RPMI8226 (cell line): ENCODE measurements around the gene UPF1.
A peak's percentile ranks its signal among the peaks of the same experiment; 100 is the strongest.

Source experiments
- DNase-seq: peaks from one replicate; pipeline ENCODE4 v3.0.0-alpha.2; 2015

Gene UPF1

GRCh38 chr19:18858906-18859646, 27.3 kb downstream of the UPF1 start:
- no peak for DNase-seq

DNA sequence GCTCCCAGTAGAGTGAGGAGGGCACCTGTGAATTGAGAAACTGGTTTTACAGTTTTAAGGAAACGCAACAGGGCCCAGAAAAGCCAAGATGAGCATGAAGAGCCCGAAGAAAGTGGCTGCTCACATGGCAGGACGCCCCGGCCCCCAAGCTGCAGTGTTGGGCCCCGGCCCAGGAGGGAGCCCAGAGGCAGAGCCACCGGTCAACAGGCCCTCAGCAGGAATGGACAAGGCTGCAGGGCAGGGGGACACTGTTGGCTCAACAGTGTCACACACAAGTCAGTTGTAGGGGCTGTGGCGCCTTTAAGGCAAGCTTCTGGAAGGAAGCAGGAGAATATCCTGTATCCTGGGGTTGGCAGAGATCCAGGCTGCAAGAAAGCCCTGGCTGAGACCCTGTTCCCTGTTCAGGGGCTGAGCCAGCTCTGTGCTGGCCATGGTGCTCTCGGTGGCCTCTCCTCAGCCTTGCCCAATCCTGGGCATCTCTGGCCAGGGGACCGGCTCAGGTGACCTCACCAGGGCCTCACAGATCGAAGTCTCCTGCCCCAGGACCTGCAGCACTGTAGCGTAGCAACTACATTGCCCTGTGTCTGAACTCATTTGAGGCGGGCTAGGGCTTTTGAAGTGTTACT, 28.0 kb downstream of the UPF1 start:
- no peak for DNase-seq

GRCh38 chr19:18860302-18860700, 28.5 kb downstream of the UPF1 start:
- no peak for DNase-seq

DNA sequence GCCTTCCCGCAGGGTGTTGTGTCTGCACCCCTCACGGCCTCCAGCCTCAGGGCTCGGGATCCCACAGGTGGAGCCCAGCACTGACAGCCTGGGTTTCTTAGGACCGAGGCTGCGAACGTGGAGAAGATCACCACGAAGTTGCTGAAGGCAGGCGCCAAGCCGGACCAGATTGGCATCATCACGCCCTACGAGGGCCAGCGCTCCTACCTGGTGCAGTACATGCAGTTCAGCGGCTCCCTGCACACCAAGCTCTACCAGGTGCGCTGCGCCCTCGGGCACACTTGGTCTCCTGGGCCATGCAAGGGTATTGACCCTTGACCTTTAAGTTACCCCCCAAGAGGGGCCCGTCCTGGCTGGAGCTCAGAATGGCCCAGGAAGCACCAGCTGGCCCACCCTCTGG, 29.0 kb downstream of the UPF1 start:
- no peak for DNase-seq

- peak; percentile 88 for DNase-seq
These were observed 29.5 kb downstream of the UPF1 start for GRCh38 chr19:18861235-18861634.

DNA sequence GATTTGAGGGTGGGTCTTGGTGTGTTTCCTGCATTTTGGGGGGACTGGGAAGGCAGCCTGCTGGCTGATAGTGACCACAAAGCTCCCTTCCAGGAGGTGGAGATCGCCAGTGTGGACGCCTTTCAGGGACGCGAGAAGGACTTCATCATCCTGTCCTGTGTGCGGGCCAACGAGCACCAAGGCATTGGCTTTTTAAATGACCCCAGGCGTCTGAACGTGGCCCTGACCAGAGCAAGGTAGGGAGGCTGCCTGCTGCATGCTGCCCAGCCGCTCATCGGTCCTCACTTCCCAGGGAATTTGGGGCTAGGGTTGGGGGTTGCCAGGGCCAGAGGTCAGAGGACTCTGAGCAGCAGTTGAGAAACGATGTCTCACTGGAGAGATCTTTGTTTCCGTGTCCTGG, 30.2 kb downstream of the UPF1 start:
- DNase-seq, result no peak

DNA sequence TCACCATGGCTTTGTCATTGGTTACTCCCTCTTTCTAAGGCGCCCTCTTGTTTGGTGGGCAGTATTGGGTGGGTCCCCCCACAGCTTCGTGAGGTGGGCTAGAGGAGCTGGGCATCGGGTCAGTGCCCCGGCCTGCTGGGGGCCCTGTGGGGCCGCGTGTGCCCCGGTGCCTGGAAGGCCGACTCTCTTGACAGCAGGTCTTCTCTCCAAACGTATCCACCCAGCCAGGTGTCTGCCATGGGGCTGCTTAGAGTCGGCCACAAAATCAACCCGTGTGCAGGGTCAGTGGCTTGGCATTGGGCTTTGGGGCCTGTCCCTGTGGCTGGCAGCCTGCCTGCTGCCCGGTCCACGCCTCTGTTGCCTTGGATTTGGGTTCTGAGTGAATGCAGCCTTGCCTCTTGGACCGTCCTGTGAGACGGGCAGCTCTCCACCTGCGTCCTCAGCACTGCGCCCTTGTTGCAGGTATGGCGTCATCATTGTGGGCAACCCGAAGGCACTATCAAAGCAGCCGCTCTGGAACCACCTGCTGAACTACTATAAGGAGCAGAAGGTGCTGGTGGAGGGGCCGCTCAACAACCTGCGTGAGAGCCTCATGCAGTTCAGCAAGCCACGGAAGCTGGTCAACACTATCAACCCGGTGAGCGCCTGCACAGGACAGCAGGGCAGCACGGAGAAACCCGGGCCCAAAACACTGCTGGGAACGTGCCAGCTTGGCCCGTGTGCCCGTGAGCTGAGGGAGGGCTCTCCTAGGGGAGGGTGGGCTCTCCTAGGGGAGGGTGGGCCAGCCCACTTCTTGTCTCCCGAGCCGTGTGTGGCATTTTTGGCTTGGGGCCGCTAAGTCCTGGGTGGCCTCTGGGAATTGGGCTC, 31.4 kb downstream of the UPF1 start:
- DNase-seq, result no peak

GRCh38 chr19:18863843-18864362, 32.1 kb downstream of the UPF1 start:
- DNase-seq, result no peak

DNA sequence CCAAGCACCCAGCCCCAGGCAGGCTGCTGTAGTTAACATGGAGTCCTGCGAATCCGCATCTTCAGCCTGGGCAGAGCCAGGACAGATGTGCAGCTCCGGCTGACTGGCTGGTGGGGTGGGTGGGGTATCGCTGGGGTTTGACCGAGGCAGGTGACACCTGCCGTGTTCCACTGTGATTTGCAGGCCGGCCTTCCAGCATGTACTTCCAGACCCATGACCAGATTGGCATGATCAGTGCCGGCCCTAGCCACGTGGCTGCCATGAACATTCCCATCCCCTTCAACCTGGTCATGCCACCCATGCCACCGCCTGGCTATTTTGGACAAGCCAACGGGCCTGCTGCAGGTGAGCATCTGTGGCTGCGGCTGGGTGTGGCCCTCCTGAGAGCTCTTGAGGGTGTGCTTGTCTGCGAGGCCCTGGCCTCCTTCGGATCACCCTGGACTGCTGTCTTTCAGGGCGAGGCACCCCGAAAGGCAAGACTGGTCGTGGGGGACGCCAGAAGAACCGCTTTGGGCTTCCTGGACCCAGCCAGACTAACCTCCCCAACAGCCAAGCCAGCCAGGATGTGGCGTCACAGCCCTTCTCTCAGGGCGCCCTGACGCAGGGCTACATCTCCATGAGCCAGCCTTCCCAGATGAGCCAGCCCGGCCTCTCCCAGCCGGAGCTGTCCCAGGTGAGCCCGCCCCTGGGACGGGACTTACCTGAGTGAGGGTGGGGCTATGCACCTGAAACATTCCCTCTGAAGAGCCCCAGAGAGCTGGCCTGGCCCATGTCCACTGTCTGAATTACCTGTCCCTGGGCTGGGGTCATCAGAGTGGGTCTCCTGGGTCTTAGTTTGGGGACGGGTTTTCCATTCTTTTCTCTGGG, 33.6 kb downstream of the UPF1 start:
- DNase-seq, result no peak

DNA sequence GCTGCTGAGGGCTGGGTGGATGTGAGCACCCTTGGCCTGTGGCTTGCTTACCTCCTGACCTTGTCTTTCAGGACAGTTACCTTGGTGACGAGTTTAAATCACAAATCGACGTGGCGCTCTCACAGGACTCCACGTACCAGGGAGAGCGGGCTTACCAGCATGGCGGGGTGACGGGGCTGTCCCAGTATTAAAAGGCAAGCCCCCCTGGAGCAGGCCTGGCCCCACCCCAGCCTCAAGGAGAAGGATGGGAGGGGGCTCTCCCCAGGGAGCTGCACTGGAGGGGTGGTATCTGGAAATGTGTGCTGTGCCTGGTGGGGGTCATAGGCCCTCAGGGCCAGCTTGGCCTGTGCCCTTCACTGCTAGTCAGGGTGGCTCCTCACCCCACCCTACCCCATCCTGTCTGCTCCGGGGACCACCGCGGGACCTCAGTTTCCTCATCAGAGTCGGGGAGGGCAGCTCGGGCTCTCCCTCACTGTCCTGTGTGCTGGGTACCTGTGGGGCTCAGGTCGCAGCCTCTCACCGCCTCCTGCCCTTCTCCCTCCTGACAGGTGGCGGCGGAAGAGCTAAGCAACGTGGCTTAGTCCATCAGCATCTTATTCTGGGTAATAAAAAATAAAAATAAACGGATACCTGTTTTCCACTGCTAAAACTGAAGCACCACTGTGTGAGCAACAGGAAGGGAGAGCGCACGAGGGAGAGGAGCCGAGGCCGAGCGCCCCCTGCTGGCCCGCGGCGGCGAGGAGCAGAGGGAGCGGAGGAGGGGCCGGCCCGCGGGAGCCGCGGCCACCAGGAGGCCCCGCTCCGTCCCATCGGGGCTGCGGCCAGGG, 34.4 kb downstream of the UPF1 start:
- no peak for DNase-seq

- no peak for DNase-seq
These were observed 35.0 kb downstream of the UPF1 start for GRCh38 chr19:18866800-18867123.

DNA sequence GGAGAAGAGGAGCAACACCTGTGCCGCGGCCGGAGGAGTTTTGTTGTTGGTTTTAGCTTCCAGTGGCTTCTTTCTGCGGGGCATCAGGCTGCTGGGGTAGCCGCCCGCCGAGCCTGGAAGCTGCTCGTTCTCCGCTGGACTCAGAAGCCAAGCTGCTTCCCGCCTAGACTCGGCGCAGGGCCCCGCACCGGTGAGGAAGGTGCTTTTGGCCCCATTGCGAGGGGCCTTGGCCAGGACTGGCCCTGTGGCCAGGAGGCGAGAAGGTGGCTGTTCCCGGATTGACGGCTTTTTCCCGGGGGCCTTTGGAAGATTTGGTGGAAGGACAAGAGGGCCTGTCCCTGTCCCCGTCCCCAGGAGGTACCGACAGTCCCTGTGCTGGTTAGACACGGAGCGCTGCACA, 35.4 kb downstream of the UPF1 start:
- no peak for DNase-seq

DNA sequence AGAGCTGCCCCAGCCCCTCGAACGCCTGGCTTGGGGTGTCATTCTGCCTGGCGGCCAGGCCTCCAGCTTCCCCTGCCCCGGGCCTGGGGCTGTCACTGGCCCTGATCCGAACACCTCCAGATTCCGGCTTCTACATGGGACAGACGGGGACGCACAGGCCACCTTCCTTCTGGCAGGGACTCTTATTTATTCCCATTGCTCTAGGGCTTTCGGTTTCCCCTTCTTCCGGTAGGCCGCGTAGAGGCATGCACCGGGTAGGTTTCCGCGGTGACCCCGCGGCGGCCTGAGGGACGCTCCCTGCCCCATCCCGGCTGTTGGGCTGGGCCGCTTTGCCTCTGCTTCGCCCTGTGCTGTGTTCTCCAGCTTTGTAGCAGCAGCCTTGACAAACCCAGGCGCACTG, 36.0 kb downstream of the UPF1 start:
- no peak for DNase-seq

- DNase-seq, result no peak
These were observed 36.7 kb downstream of the UPF1 start for GRCh38 chr19:18868380-18869022.

- no peak for DNase-seq
These were observed 37.4 kb downstream of the UPF1 start for GRCh38 chr19:18869023-18869618.

GRCh38 chr19:18869781-18870530, 38.2 kb downstream of the UPF1 start:
- DNase-seq, result no peak

- no peak for DNase-seq
These were observed 38.9 kb downstream of the UPF1 start for GRCh38 chr19:18870531-18871172.

GRCh38 chr19:18871543-18871942, 39.8 kb downstream of the UPF1 start:
- DNase-seq, result no peak

- no peak for DNase-seq
These were observed 44.0 kb downstream of the UPF1 start for GRCh38 chr19:18875726-18876125.

- DNase-seq, result no peak
These were observed 45.1 kb downstream of the UPF1 start for GRCh38 chr19:18876865-18877264.
